Measurements from ENCODE around the gene RNU6-9. TPM values are rescaled to one million over a fixed set of nuclear protein-coding genes. Genes with fewer than 3 reads are reported as not detected.
A peak's percentile ranks its signal among the peaks of the same experiment; 100 is the strongest.
"Not testable (repeated sequence)": the region's sequence is repeated elsewhere in the genome, so short reads cannot be mapped to it uniquely, and the experiment has no call there.

Gene RNU6-9
- total and polyA plus RNA-seq, 8 donors, result not detected

DNA sequence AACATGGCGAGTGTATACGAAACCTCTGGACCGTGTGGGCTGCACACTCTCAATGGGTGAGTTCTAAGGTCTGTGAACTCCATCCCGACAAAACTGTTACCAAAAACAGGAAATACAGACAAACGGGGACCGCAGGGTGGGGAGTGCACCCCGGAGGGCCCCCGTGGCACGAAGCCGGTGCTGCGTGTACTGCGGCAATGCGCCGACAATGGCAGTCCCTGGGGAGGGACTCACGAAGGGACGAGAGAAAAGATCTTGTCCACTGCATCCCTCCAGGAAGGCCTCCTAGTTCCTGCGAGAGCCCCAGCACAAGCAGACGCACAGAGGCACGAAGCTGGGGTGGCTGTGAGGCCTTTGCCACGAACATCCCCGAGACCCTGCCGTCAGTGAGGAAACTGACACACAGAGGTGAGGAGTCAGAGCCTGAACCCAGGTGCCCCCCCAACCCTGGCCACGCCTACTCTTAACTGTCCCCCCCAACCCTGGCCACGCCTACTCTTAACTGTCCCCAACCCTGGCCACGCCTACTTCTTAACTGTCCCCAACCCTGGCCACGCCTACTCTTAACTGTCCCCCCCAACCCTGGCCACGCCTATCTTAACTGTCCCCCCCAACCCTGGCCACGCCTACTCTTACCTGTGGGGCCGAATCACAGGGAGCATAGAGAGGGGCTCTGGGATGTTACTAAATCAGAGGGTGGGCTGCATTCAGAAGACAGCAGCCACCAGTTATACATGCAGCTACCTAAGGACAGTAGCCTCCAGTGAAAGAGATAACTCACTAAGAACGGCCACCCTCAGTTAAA, 4.5 kb upstream of the RNU6-9 start:
- Histone ChIP-seq H3K9me3 (no peaks in the 10 kb centered on the region), H3K4me1 (peaks cover 0 to 10% of the 10 kb centered on the region in 2 donors), H3K27ac (no peak overlapping the region), H3K4me3 (no peak overlapping the region), H3K27me3 (no peaks in the 10 kb centered on the region), H3K36me3 (peaks cover 0 to 70% of the 10 kb centered on the region in 2 donors)
- TF ChIP-seq, protein P1, sequence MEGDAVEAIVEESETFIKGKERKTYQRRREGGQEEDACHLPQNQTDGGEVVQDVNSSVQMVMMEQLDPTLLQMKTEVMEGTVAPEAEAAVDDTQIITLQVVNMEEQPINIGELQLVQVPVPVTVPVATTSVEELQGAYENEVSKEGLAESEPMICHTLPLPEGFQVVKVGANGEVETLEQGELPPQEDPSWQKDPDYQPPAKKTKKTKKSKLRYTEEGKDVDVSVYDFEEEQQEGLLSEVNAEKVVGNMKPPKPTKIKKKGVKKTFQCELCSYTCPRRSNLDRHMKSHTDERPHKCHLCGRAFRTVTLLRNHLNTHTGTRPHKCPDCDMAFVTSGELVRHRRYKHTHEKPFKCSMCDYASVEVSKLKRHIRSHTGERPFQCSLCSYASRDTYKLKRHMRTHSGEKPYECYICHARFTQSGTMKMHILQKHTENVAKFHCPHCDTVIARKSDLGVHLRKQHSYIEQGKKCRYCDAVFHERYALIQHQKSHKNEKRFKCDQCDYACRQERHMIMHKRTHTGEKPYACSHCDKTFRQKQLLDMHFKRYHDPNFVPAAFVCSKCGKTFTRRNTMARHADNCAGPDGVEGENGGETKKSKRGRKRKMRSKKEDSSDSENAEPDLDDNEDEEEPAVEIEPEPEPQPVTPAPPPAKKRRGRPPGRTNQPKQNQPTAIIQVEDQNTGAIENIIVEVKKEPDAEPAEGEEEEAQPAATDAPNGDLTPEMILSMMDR (IDR thresholded peaks at IDR 0.05), result no peak
- no peak for ATAC-seq
- intact Hi-C loops (cut with DNase I), result no loop called here
- DNase-seq, result no peak

- ATAC-seq (no peak), DNase-seq (no peak)
- H3K27ac ChIP-seq, result no peak overlapping the region
- peaks cover 0 to 60% of the 10 kb centered on the region in 2 donors for H3K36me3 ChIP-seq
- H3K4me1 ChIP-seq, result peaks cover 0 to 14% of the 10 kb centered on the region in 2 donors
- H3K9me3 ChIP-seq, result no peaks in the 10 kb centered on the region
- TF ChIP-seq, protein P1 (IDR thresholded peaks at IDR 0.05), result no peak
- no peaks in the 10 kb centered on the region for H3K27me3 ChIP-seq
- no peak overlapping the region for H3K4me3 ChIP-seq
- intact Hi-C loops (cut with DNase I), result no loop called here
Measured at GRCh38 chr19:889662-890295, 3.5 kb upstream of the RNU6-9 start.

DNA sequence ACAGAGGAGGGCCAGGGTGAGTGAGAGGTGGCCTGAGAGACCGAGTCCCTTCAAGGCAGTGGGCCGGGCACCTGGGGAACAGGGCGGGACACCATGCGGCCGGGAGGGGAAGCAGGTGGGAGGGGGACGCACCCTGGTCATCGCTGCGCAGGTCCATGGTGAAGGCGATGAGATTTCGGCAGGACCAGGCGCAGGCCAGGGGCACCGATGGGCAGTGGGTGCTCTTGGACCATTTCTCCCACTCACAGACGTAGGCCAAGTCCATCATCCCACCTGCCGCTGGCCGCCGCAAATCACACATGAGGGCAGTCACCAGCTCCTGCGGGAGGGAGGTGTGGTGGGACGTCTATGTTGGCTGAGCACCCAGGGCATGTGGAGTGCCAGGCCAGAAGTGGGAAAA, 2.5 kb upstream of the RNU6-9 start:
- intact Hi-C loops (cut with DNase I), result no loop called here
- Histone ChIP-seq H3K4me3 (no peak overlapping the region), H3K4me1 (peaks cover 0 to 14% of the 10 kb centered on the region in 2 donors), H3K27ac (no peak overlapping the region), H3K36me3 (peaks cover 0 to 50% of the 10 kb centered on the region in 2 donors), H3K27me3 (no peaks in the 10 kb centered on the region), H3K9me3 (no peaks in the 10 kb centered on the region)
- no peak for ATAC-seq
- DNase-seq, result no peak
- TF ChIP-seq, protein P1 (IDR thresholded peaks at IDR 0.05), result no peak

GRCh38 chr19:891421-892200, 1.7 kb upstream of the RNU6-9 start:
- Histone ChIP-seq H3K4me1 (peaks cover 0 to 14% of the 10 kb centered on the region in 2 donors), H3K4me3 (peak overlapping the region; percentile 72 to 76), H3K36me3 (peaks cover 0 to 47% of the 10 kb centered on the region in 2 donors), H3K27ac (peak overlapping the region in 1 of 2 donors; percentile 95)
- peak in 1 of 4 donors; percentile 84 for DNase-seq
- ATAC-seq; intact Hi-C loops (cut with DNase I); H3K27me3 ChIP-seq; H3K9me3 ChIP-seq: not testable (repeated sequence)

DNA sequence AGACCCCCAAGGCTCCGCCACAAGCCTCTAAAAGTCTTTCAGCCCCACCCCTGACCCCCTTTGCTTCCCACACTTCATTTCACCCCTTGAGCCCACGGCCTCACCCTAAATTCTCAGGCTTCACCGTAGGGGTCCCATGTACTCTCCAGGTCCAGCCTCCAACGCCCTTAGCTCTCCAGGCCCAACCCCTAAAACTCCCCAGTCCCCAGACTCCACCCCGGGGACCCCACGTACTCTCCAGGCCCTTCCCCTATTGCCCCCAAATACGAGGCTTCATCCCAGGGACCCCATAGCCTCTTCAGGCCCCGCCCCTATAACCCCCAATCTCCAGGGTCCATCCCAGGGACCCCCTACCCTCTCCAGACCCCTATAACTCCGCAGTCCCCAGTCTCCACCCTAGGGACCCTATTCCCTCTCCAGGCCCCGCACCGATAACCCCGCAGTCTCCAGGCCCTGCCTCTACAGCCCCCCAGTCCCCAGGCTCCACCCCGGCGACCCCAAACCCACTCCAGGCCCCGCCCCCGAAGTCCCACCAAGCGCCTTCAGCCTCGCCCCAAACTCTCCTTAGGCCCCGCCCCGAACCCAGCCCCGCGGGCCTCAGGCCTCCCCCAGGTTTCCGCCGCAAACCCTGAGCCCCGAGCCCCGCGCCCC, 916 bp upstream of the RNU6-9 start:
- Histone ChIP-seq H3K36me3 (peaks cover 0 to 47% of the 10 kb centered on the region in 2 donors), H3K27ac (peak overlapping the region; percentile 90 to 95), H3K9me3 (no peaks in the 10 kb centered on the region), H3K4me1 (peaks cover 0 to 14% of the 10 kb centered on the region in 2 donors), H3K27me3 (no peaks in the 10 kb centered on the region), H3K4me3 (peak overlapping the region; percentile 72 to 76)
- intact Hi-C loops (cut with DNase I), result no loop called here
- ATAC-seq, result no peak
- TF ChIP-seq, protein P1 (IDR thresholded peaks at IDR 0.05), result no peak
- DNase-seq, result no peak
